GM12878 (cell line): ENCODE results near the gene RBBP4. TPM values are rescaled to one million over a fixed set of nuclear protein-coding genes. Genes with fewer than 3 reads are reported as not detected.
"Not testable (repeated sequence)": the region's sequence is repeated elsewhere in the genome, so short reads cannot be mapped to it uniquely, and the experiment has no call there.

Experiments
- ATAC-seq: fragments of 200-7000 bp; cut with Tn5 transposase; 3 replicates; pipeline ENCODE4 v1.9.1; 2020; ENCODE audit warnings: mild to moderate bottlenecking, moderate library complexity
- BruUV-seq: library from RNA; stranded (reverse); fragments of 400-500 nt; replicated peaks from 2 replicates; lab custom pipeline; 2021; lab: Mats Ljungman, UMichigan
- CTCF ChIA-PET: fragments of 300-600 bp; sonication (Branson Sonifier 250); formaldehyde crosslinking; extraction: SDS; loops from one replicate; lab custom pipeline; 2021; ENCODE audit warnings: inconsistent platforms; lab: Yijun Ruan, JAX
- POLR2A ChIA-PET: fragments of 350-600 bp; formaldehyde crosslinking; extraction: SDS; loops from one replicate; lab custom pipeline; 2021; ENCODE audit warnings: inconsistent platforms; lab: Charles Lee
- RAD21 ChIA-PET: fragments of 300-600 bp; sonication (Branson Sonifier 250); formaldehyde crosslinking; loops from one replicate; lab custom pipeline; 2023; ENCODE audit warnings: antibody characterized with exemption; ENCODE audit not compliant: unreplicated experiment; lab: Charles Lee
- SMC1A ChIA-PET: fragments of 300-600 bp; sonication (Branson Sonifier 250); formaldehyde crosslinking; loops from one replicate; lab custom pipeline; 2023; ENCODE audit not compliant: unreplicated experiment, uncharacterized antibody; lab: Charles Lee
- DNase-seq: peaks from one replicate; pipeline ENCODE4 v3.0.0-alpha.2; 2011; ENCODE audit warnings: low read depth, low spot score
- FAIRE-seq: peaks from 3 replicates; lab custom pipeline; 2011; peaks lifted over from hg19 to GRCh38; lab: Jason Lieb, UNC
- H2AFZ ChIP-seq: 2 replicates; pipeline ENCODE4 v1.6.0; 2011; ENCODE audit warnings: low read depth, low read length, control low read depth; ENCODE audit not compliant: control insufficient read depth
- H3K27ac ChIP-seq: 2 replicates; pipeline ENCODE4 v1.5.1; 2011; ENCODE audit warnings: control low read depth; ENCODE audit not compliant: control insufficient read depth, insufficient read depth
- H3K27me3 ChIP-seq, 2 experiments: replicated peaks in 1 of 2; 2 replicates each; pipeline versions ENCODE4 v1.6.0 to v1.6.1; 2011; ENCODE audit warnings: low read length in 1 of 2; ENCODE audit not compliant: control insufficient read depth in 2 of 2, insufficient read depth in 2 of 2
- H3K36me3 ChIP-seq, 2 experiments: 2 replicates each; pipeline ENCODE4 v1.5.1; 2011; ENCODE audit warnings: low read length in 1 of 2; ENCODE audit not compliant: control insufficient read depth in 2 of 2, insufficient read depth in 2 of 2
- H3K4me1 ChIP-seq: 2 replicates; pipeline ENCODE4 v1.6.1; 2011; ENCODE audit warnings: mild to moderate bottlenecking, low read length, moderate library complexity, mixed read lengths; ENCODE audit not compliant: control insufficient read depth, insufficient read depth
- H3K4me2 ChIP-seq: 2 replicates; pipeline ENCODE4 v1.6.0; 2011; ENCODE audit warnings: control low read depth; ENCODE audit not compliant: control insufficient read depth, insufficient read depth
- H3K4me3 ChIP-seq: fragments of 200-600 bp; sonication (generic); 2 replicates; pipeline ENCODE4 v1.5.1; 2016
- H3K79me2 ChIP-seq: 2 replicates; pipeline ENCODE4 v1.6.0; 2011; ENCODE audit warnings: low read length; ENCODE audit not compliant: control insufficient read depth, insufficient read depth
- H3K9ac ChIP-seq: 2 replicates; pipeline ENCODE4 v1.8.0; 2011; ENCODE audit warnings: low read length, control low read depth, mixed read lengths; ENCODE audit not compliant: control insufficient read depth, insufficient read depth
- H3K9me3 ChIP-seq: replicated peaks from 3 replicates; pipeline ENCODE4 v1.5.1; 2011; ENCODE audit warnings: mild to moderate bottlenecking, low read length; ENCODE audit not compliant: control insufficient read depth, insufficient read depth
- H4K20me1 ChIP-seq: 2 replicates; pipeline ENCODE4 v1.6.0; 2011; ENCODE audit not compliant: control insufficient read depth, insufficient read depth
- CHD1 ChIP-seq: IDR thresholded peaks from 2 replicates; pipeline ENCODE4 v1.6.1; 2012; ENCODE audit warnings: low read depth, low read length, improper control_type of control experiment
- CHD4 ChIP-seq: fragments of 200-600 bp; sonication (generic); IDR thresholded peaks from 2 replicates; pipeline ENCODE4 v1.6.1; 2016; ENCODE audit warnings: mild to moderate bottlenecking
- DPF2 ChIP-seq: fragments of 450-650 bp; IDR thresholded peaks from 2 replicates; pipeline ENCODE4 v1.6.1; 2017; ENCODE audit warnings: mild to moderate bottlenecking
- E2F4 ChIP-seq: IDR thresholded peaks from 2 replicates; pipeline ENCODE4 v1.6.1; 2012; ENCODE audit warnings: low read depth, low read length, improper control_type of control experiment
- EED ChIP-seq: sonication (generic); IDR thresholded peaks from 2 replicates; pipeline ENCODE4 v1.6.1; 2016; ENCODE audit warnings: antibody characterized with exemption, low read depth
- ESRRA ChIP-seq: IDR thresholded peaks from 2 replicates; pipeline ENCODE4 v1.6.1; 2012; ENCODE audit warnings: mild to moderate bottlenecking, low read length, improper control_type of control experiment
- EZH2 ChIP-seq: IDR thresholded peaks from 2 replicates; pipeline ENCODE4 v1.6.1; 2012; ENCODE audit warnings: low read depth, mild to moderate bottlenecking, control low read depth, inconsistent platforms, low read length, borderline replicate concordance; ENCODE audit not compliant: control insufficient read depth
- IRF3 ChIP-seq: fragments of 450-650 bp; IDR thresholded peaks from 2 replicates; pipeline ENCODE4 v1.6.1; 2014; ENCODE audit warnings: mild to moderate bottlenecking
- KLF5 ChIP-seq: fragments of 450-650 bp; IDR thresholded peaks from 2 replicates; pipeline ENCODE4 v1.6.1; 2014; ENCODE audit warnings: mild to moderate bottlenecking; ENCODE audit not compliant: partially characterized antibody
- MAX ChIP-seq: IDR thresholded peaks from 2 replicates; pipeline ENCODE4 v1.6.1; 2012; ENCODE audit warnings: low read depth, low read length, improper control_type of control experiment
- MYB ChIP-seq: fragments of 150-350 bp; IDR thresholded peaks from 2 replicates; pipeline ENCODE4 v1.6.1; 2014; ENCODE audit warnings: mild to moderate bottlenecking, low read depth, low read length, borderline replicate concordance
- NKRF ChIP-seq: fragments of 450-650 bp; conservative IDR thresholded peaks from 2 replicates; pipeline ENCODE4 v1.6.1; 2017; ENCODE audit warnings: mild to moderate bottlenecking, moderate library complexity
- ZNF274 ChIP-seq: IDR thresholded peaks from one replicate; pipeline ENCODE4 v1.8.0; 2011; ENCODE audit not compliant: insufficient read length, insufficient read depth
- WGBS: methylation state at CpG from one replicate; pipeline ENCODE4 v1.1.6; 2016; ENCODE audit warnings: low lambda C conversion rate; ENCODE audit not compliant: insufficient replicate concordance, insufficient coverage; ENCODE audit errors: missing lambda C conversion rate; 5-methylcytosine and 5-hydroxymethylcytosine counted together
- in situ Hi-C: fragments of 300-500 bp; cut with MboI; formaldehyde crosslinking; loops from 9 replicates; pipeline ENCODE4 v1.14.3; 2018; ENCODE audit warnings: mixed read lengths
- intact Hi-C: fragments of 100-400 bp; cut with micrococcal nuclease; formaldehyde crosslinking; loops from one replicate; pipeline ENCODE4 v1.14.2; 2022; ENCODE audit not compliant: unreplicated experiment
- polyA plus RNA-seq, 11 experiments: library from polyadenylated mRNA; depleted of rRNA in 4 of 11; unstranded in 6 of 11; stranded (reverse) in 5 of 11; fragments of >200 nt; fragmentation: Nextera tagmentation in 4 of 11; fragmentation: Illumina TruSeq in 1 of 11; extraction: Ambion mirVana in 4 of 11; extraction: Trizol in 1 of 11; gene quantifications; 1 replicate in 1 of 11; 2 replicates in 10 of 11; pipeline versions ENCODE4 v1.2.1 to v1.2.3, GENCODE V29; 2011 to 2016; ENCODE audit warnings: inconsistent platforms in 2 of 11, missing spikeins in 2 of 11, low read depth in 1 of 11
- total RNA-seq, 4 experiments: library from RNA; depleted of rRNA in 3 of 4; stranded (reverse); fragments of >200 nt in 3 of 4; fragmentation: Illumina TruSeq in 1 of 4; extraction: Trizol in 1 of 4; gene quantifications; 2 replicates each; pipeline versions ENCODE4 v1.2.1 to v1.2.3, GENCODE V29; 2013 to 2021

Gene RBBP4
- total and polyA plus RNA-seq, 10 of the 15 experiments (the other 5 are each of a cell fraction or from before 2014, with no cell fraction given), result 120 to 357 (median 231) TPM

- TF ChIP-seq EZH2 (no peak), KLF5 (no peak), ESRRA (no peak), IRF3 (no peak), CHD4 (no peak), DPF2 (0 out of 2 replicates have a peak, but pooled peaks have one; percentile 57), ZNF274 (no peak), MAX (no peak), MYB (no peak), CHD1 (no peak), EED (peak; percentile 56), E2F4 (no peak), NKRF (no peak)
- TF ChIP-seq, all 136 proteins: peak for 31
Observed at GRCh38 chr1:32627596-32628162, 23.3 kb upstream of the RBBP4 start (continued).

GRCh38 chr1:32630173-32630572, 20.8 kb upstream of the RBBP4 start:
- H3K27ac ChIP-seq, H3K4me2 ChIP-seq, BruUV-seq, in situ Hi-C loops, H2AFZ ChIP-seq, H3K9ac ChIP-seq, DNase-seq, intact Hi-C loops, RAD21 ChIA-PET, H3K4me3 ChIP-seq, H4K20me1 ChIP-seq, FAIRE-seq, ATAC-seq, H3K9me3 ChIP-seq, H3K27me3 ChIP-seq: not testable (repeated sequence)
- WGBS, result 97% methylated on average over 4 of the region's 4 CpGs
- SMC1A ChIA-PET, result interaction anchor here (0.9 to 1.3 kb wide), 3 partner anchors 9 to 15 kb away, joined by 3 to 4 read pairs (median 4); no protein-coding TSS in a partner anchor
- CTCF ChIA-PET, result interaction anchor here (1.3 kb wide), 2 partner anchors 10 kb away, joined by 3 to 6 read pairs; no protein-coding TSS in a partner anchor
- POLR2A ChIA-PET, result interaction anchor here (0.7 to 1.6 kb wide), 4 partner anchors 12 to 23 kb away, joined by 3 to 4 read pairs (median 3); partner anchors contain the start of gene RBBP4
- Histone ChIP-seq H3K36me3 (peaks cover 0 to 14% of the 10 kb centered on the region in 2 experiments; a peak in 3 of 4 replicates), H3K4me1 (peaks cover 19% of the 10 kb centered on the region), H3K79me2 (peaks cover 37% of the 10 kb centered on the region)
